ENCODE data around the gene GLUD1.
A peak's percentile ranks its signal among the peaks of the same experiment; 100 is the strongest.
"Not testable (repeated sequence)": the region's sequence is repeated elsewhere in the genome, so short reads cannot be mapped to it uniquely, and the experiment has no call there.

The GLUD1 gene

DNA sequence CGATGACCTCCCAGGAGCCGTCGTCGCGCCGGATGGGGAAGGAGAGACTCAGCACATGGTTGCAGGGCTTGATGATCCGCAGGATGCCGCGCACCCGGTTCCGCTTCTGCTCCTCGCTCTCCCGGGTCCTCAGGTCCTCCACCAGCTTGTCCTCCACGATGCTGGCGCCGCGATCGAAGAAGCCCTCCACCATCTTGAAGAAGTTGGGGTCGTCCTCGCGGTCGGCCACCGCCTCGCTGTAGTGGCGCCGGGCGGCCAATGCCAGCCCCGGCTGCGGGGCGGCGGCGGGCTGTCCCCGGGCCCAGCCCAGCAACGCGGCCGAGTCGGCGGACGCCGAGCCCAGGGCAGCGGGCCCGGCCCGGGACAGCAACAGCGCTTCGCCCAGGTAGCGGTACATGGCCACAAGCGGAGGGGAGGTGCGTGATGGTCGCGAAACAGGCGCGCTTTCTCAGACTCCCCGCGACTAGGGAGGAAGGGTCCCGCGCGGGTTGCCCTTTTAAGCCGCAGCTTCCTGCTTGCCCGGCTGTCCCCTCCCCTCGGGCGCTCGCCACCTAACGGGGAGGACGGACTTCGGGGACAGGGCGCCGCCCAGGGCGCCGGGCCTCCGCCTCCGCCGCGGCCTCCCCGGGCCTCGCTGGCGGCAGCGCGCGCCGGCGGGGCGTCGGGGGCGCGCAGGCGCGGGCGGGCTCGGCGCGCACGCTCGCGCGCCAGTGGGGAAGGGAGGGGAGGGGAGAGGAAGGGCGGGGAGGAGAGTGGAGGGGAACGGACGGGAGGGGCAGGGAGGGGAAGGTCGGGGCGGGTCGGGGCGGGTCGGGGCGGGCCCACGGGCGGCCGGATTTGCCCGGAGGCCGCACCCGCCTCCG lies at the start of gene GLUD1, which contains the start of gene SHLD2:
TSS of gene GLUD1 (minus strand) at position 471 of the 863 bp plus-strand sequence. CDS start at position 397, 74 bp downstream.
TSS of gene SHLD2 (plus strand) at position 834 of the 863 bp plus-strand sequence. CDS start 56,149 bp downstream, outside the sequence.
- DNase-seq (ENCODE audit: low spot score), result peak; percentile 75

DNA sequence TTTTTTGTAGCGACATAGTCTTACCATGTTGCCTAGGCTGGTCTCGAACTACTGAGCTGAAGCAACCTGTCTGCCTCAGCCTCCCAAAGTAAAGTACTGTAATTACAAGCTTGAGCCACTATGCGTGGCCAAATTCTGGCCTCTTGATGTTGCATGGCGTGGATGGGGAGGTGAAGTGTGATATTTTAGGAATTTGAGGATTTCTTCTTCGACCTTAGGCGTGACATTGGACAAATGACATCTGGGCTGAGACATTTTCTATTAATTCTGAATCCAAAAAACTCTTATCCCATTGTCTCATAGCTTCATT lies 48.4 kb upstream of the GLUD1 start:
- not testable (repeated sequence) for DNase-seq (ENCODE audit: low spot score)

DNA sequence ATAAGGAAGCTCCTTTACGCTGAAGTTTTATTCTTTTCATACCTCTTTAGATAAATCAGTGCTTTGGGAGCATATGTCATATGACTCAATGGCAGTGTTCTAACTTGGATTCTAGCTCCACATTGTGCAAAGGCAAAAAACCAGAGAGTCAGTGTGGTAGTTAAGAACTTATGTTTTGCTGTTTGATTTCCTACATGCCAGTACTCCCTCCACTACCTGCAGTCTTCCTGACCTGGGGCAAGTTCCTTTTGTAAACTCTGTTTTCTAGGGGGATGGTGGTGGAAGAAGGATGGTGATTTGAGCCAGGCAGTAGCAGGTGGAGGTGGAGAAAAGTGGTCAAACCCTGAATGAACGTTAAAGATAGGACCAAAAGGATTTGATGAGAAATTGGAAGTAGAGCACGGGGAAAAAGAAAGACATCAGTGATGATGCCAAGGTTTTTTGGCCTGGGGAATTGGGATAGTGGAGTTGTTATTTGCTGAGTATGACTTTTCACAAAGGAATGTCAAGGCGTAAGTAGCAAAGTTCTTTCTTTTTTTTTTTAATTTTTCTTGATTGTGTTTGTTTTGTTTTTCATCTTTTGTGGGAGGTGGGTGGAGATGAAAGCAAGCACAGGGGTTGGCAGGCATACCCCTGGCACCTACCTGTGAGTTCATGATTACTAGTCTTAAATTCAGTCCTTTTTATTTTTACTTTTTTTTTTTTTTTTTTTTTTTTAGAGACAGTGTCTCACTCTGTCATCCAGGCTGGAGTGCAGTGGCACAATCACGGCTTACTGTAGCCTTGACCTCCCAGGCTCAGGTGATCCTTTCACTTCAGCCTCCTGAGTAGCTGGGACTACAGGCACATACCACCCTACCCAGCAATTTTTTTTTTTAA lies 47.8 kb upstream of the GLUD1 start:
- DNase-seq (ENCODE audit: low spot score), result not testable (repeated sequence)

DNA sequence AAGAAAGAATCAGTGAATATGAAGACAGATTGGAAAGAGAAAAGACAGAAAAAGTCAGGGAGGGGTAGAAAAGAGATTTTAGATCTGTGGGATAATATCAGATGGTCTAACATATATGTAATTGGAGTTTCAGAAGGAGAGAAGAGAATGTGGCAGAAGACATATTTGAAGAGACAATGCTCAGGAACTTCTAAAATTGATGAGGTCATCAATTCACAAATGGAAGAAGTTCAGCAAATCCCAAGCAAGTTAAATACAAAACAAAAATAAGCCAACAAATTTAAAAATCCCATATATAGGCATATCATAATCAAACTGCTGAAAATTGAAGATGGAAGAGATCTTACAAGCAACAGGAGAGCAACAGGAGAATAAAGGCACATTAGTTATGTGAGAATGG lies 42.8 kb upstream of the GLUD1 start:
- DNase-seq (ENCODE audit: low spot score), result not testable (repeated sequence)

DNA sequence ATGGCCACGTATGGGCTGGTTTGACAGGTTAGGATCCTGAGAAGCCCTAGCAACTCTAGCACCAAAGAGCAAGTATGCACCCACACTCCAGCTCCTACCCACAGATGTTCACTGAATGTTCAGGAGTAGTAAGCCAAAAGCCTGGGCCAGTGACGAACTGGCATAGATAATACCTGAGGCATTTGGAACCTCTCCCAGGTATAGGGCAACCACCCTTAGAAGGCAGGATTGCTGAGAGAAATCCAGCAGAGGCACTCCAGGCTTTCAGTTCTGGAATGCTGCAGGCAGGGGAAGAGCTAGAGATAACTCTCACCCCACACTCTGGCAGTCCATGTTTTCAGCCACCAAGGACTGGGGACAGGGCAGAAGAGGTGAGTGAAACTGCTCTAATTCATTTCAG lies 39.8 kb upstream of the GLUD1 start:
- not testable (repeated sequence) for DNase-seq (ENCODE audit: low spot score)

DNA sequence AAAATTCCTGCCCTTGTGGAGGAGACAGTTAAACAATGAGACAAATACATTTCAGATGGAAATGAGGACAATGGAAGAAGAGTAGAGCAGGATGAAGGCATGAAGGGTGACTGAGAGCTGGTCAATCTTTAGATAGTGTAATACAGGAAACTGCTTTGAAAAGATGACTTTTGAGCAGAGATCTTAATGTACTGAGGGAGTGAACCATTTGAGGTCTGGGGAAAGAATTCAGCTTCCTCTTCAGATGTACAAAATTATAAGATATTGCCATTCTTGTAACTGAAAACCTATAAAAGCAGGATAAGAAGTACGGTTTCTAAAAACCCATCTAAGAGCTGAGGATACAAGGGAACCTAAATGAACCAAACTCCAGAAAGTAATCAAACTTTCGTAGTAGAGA lies 39.3 kb upstream of the GLUD1 start:
- not testable (repeated sequence) for DNase-seq (ENCODE audit: low spot score)

DNA sequence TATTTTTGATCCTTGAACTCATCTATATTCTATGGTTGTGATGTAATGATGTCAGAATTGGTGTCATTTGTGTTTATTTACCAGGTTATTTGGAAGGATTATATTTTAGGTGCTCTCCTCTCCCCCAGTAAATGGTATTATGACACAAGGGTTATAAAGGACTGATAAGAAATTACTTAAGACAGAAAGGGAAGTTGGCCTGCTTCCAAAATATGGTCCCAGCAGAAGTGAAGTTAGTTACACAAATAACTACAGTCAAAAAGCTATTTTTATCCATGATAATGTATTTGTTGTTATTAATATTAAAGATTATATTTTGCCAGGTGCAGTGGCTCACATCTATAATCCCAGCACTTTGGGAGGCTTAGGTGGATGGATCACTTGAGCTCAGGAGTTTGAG lies 37.5 kb upstream of the GLUD1 start:
- not testable (repeated sequence) for DNase-seq (ENCODE audit: low spot score)

DNA sequence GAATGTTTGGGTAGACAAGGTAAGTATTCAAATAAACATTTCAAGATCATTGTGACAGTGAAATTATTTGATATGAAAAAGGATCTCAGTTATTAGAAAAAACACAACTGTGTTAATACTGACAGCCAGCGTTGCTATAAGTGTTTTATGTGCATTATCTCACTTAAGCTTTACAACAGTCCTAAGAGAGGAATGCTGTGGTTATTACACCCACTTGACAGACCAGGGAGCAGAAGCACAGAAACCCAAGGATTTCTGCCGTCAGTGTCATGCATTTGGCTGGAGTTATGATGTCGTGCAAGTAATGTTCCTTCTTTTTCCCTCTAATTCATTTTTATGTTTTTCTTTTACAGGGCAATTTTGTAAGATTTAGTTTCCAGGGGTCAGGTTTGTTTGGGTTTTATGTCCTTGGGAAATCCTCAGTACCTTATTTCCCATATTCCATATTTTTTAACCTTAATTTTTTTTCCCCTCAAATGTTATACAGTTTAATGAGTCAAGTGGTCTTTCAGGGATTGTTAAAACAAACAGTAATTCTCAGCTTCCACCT lies 33.0 kb upstream of the GLUD1 start:
- DNase-seq (ENCODE audit: low spot score), result not testable (repeated sequence)

DNA sequence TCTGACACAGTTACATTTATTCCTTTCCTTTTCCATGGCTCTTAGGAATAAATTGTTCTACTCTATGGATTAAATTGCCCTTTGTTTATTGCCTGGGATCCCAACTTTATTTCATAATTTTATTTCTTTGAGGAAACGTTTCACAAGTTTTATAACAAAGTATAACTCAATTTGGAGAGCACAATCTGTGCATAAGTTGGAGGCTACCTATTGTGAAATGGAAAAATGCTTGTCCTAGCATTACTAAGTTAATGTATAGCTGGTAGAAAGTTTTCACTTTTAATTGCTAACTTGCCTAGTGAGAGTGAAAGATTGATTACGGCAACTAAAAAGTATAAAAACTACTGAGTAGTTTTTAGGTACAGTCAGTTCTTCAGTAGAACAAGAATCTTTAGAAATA lies 32.4 kb upstream of the GLUD1 start:
- DNase-seq (ENCODE audit: low spot score), result not testable (repeated sequence)

DNA sequence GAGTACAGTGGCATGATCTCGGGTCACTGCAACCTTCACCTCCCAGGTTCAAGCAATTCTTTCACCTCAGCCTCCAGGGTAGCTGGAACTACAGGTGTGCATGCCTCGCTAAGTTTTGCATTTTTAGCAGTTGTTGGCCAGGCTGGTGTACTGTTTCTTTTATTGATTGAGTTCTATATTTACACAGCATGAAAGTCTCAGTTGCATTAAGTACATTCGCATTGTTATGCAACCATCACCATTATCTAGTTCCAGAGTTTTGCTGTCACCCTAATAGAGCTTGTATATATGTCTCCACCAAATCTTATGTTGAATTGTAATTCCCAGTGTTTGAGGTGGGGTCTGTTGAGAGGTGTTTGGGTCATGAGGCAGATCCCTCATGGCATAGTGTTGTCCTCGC lies 28.7 kb upstream of the GLUD1 start:
- not testable (repeated sequence) for DNase-seq (ENCODE audit: low spot score)

DNA sequence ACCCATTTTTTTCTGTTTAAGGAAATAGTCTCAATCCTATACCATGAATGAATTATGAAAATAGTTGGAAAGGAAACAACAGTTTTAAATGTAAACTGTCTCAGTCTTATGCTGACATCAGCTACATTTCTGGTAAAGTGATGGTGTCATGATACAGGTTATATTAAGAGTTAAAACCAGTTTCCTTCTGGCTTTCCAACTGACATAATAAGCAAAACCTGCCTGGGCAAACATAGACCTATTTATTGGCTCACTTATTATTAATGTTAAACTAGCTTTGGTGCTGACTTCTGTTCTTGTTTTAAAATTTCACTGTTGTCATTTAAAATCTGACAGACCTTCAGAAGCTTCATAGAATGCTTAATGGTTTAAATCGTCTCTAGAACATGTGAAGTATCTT lies 24.4 kb upstream of the GLUD1 start:
- not testable (repeated sequence) for DNase-seq (ENCODE audit: low spot score)

DNA sequence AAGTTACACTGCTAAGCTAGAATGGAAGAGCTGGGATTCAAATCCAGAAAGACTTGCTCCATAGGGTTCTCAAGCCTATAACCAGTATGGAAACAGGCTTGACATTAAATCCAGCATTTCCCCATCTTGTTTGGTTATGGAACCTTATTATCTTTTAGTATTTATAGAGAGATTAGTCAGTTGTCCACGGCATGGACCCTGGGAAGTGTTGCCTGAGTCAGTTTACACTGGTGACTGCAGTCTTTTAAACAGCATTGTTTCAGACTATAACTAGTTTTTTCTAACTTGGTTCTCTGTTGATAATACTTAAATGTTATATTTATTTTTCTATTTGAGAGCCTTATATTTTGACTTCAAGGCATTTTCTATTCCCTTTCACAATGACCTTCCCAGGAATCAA lies 23.5 kb upstream of the GLUD1 start:
- not testable (repeated sequence) for DNase-seq (ENCODE audit: low spot score)

DNA sequence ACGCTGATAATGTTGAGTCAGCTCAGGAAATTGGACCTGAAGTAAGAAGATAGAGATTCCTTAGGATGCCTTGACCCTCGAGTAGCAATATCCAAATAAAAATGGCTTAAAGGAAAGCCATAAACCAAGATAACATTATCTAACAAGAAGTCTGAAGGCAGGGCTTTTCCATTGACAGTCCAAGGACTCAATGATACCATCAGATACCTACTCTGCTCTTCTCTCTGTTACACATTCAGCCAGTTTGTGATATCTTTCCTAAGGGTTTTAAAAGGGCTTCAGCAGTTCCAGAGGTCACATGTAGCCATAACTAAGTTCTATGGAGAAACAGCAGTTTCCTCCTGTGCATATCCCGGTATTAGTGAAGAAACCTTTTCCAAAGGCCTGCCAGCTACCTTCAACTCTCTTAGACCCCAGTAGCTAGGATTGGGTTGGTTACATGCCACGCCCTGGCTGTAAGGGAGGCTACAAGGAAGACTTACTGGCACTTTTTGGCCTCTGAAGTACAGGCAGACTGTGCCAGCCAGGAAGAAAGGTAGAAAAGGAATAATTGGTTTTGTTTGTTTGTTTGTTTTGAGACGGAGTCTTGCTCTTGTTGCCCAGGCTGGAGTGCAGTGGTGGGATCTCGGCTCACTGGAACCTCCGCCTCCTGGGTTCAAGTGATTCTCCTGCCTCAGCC lies 10.9 kb upstream of the GLUD1 start:
- no peak for DNase-seq (ENCODE audit: low spot score)

DNA sequence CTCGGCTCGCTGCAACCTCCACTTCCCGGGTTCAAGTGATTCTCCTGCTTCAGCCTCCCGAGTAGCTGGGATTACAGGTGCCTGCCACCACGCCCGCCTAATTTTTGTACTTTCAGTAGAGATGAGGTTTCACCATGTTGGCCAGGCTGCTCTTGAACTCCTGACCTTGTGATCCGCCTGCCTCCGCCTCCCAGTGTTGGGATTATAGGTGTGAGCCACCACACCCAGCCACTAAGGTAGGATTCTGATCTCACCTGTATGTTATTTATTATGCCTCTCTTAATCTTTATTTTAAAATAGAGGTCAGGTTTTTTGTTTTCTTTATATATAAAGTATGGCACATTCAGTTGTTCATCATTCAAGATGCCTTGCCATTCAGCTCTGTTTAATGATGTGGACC lies 10.1 kb upstream of the GLUD1 start:
- DNase-seq (ENCODE audit: low spot score), result not testable (repeated sequence)

DNA sequence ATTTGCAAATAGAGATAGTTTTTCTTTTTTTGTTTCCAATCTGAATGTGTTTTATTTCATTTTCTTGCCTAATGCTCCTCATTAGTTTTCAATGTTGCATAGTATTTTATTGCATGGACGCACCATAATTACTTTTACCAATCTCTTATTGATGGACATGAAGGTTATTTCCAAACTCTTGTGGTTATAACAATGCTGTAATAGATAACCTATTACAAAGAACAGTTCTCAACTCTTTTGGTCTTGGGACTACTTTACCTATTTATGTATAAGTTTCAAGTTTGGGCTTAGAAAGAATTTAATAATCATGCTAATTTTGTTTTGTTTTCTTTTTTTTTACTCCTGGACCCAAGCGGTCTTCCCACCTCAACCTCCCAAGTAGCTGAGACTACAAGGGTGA lies 7.4 kb upstream of the GLUD1 start:
- DNase-seq (ENCODE audit: low spot score), result no peak

DNA sequence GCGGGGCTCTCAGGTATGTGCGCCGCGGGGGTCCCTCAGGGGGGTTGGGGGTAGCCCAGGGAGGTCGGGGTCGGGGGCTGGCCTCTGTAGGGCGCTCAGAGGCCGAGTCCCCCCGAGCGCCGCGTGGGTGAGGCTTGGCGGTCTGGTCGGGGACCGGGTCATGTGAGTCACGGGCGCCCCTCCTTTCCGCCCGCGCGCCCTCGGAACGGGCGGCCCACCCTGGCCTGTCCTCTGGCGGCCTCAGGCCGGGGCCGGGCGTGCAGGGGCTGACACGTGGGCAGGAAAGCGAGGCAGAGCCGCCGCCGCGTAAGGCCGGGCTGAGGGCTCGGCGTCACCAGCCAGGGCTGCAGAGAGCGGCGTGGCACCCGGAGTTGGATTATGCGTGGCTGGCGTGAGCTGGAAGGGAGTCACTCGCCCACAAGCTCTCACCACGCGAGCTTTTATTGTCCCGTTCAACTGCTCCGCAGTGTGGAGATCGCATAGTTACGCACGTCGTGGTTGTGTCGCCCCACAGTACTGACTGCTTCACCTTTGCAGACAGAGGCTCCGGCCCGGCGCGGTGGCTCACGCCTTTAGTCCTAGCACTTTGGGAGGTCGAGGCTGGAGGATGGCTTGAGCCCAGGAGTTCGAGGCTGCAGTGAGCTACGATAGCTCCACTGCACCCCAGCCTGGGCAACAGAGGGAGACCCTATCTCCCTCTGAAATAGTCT lies 748 bp upstream of the GLUD1 start:
- DNase-seq (ENCODE audit: low spot score), result peak; percentile 15

DNA sequence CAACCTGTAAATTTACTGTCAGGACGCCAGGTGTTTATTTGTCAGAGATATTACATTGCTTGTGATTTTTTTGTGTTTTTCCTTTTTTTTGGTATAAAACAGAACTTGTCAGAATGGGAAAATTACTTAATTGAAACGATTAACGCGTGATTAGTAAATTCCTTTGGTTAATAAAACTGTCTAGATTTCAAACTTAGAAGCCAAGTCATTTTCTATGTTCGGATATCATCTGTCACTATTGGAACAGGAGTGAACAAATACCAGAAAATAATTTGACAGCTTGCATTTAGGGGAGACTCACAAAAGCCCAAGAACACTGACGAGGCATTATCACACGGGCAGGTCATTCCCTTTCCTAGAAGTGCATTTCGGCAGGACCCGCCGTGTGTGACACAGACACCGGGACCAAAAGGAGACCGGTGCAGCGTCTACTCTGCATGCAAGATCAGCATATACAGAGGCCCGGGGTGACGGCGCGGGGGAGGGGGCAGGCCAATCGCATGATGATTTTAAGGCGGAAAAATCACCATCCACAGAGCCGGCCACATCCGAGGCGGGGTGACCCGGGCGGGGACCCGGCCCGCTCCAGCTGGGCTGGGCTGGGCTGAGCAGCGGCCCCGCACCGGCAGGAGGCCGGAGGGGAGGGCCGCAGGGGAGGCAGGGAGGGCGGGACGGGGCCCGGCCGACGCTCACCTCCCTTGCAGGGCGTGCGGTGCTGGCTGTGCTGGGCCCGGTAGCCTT lies 841 bp downstream of the GLUD1 start:
- peak; percentile 6 for DNase-seq (ENCODE audit: low spot score)

DNA sequence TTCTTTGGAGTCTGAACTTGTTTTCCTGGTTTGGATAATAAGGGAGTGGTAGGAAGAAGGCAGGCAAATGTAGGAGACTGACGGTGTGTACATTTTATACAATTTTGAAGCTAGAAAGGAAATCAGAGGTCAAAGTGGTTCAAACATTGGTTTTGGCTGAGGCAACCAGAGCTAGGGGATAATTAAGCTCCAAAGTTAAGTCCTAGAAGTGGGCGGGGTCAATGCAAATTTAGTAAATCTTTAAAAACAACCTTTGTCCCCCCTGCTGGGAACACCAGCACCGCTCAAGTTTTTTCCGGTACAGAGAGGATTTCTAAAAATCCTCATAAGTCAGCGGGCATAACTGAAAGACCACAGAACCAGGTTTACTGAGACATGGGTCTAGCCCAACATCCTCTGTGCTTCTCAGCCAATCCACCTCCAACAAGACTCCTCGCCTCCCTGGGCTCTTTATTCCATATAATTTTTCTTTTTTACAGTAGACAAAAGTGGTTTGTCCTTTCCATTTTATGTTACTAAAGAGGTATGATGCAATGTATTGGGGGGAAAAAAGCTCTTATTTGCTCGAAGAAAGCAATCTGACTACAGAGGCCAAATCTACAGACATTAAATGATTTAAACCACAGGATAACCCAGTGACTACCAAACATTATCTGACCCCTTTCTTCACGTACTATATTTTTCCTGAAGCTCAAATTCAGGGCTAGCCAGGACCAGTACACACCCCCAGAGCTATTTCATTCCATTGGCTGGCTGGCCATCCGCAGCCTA lies 1.6 kb downstream of the GLUD1 start:
- peak; percentile 2 for DNase-seq (ENCODE audit: low spot score)

DNA sequence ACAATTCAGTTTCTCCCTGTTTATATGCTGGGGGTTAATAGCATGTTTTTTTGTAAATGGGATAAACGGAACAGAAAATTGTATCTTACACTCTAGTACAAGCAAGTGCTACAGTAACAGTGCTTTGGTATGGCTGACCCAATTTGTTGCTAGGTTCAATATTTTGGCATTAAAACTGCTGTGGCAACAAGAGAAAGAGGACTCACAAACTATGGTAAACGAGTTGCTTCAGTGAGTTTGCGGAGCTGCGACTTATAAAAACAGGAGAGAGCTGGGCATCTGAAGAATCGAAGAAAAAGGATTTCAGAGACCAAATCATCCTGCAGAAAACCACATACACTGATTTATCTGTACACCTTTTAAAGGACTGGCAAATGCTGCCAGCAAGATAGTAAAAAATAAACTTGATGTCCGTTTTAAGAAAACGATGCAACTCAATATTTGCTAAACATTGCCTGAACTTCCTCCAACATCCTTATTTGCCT lies 2.2 kb downstream of the GLUD1 start:
- DNase-seq (ENCODE audit: low spot score), result no peak

DNA sequence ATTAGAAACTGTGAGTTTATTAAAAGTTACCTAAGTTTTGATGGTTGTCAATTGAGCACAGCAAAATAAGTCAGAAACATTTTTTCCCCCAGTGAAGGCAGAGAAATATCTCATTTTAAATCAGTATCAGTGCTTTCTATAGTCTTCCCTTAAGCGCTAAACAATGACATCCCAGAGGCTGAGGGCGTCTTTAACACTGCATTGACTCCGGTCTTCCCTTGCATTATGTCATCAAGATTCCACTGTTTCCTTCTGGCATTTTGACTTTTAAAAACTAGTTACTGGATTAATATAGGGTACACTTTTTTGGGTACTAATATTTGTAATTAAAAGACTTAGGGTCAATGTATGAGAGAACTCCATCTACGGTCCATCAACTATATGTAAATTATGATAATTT lies 3.9 kb downstream of the GLUD1 start:
- no peak for DNase-seq (ENCODE audit: low spot score)

Data from COLO829 (cell line).